Sigmoid colon (tissue), 3 donors: ENCODE data around the gene TMEM255A.

ENCODE experiments used
- POLR2A ChIP-seq, 2 donors: fragments of 450-650 bp; IDR thresholded peaks; one replicate each; pipeline ENCODE4 v1.6.1; 2016; ENCODE audit warnings: antibody characterized with exemption in 2 of 2, mild to moderate bottlenecking in 2 of 2, moderate library complexity in 2 of 2
- TF ChIP-seq, protein P1 (sequence below), 4 experiments: fragments of 450-650 bp in 3 of 4; fragments of 200-600 bp in 1 of 4; IDR thresholded peaks; one replicate each; pipeline ENCODE4 v1.5.1; 2016 to 2019; ENCODE audit warnings: antibody characterized with exemption in 4 of 4, mild to moderate bottlenecking in 3 of 4, moderate library complexity in 2 of 4

DNA sequence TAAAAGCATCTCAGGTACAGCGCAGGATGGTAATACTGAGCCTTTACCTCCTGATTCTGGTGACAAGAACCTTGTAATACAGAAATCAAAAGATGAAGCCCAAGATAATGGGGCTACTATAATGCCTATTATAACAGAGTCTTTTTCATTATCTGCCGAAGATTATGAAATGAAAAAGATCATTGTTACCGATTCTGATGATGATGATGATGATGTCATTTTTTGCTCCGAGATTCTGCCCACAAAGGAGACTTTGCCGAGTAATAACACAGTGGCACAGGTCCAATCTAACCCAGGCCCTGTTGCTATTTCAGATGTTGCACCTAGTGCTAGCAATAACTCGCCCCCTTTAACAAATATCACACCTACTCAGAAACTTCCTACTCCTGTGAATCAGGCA, 57.5 kb downstream of the TMEM255A start:
- TF ChIP-seq POLR2A (IDR thresholded peaks at IDR 0.05) = no peak
- TF ChIP-seq, protein P1, sequence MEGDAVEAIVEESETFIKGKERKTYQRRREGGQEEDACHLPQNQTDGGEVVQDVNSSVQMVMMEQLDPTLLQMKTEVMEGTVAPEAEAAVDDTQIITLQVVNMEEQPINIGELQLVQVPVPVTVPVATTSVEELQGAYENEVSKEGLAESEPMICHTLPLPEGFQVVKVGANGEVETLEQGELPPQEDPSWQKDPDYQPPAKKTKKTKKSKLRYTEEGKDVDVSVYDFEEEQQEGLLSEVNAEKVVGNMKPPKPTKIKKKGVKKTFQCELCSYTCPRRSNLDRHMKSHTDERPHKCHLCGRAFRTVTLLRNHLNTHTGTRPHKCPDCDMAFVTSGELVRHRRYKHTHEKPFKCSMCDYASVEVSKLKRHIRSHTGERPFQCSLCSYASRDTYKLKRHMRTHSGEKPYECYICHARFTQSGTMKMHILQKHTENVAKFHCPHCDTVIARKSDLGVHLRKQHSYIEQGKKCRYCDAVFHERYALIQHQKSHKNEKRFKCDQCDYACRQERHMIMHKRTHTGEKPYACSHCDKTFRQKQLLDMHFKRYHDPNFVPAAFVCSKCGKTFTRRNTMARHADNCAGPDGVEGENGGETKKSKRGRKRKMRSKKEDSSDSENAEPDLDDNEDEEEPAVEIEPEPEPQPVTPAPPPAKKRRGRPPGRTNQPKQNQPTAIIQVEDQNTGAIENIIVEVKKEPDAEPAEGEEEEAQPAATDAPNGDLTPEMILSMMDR (IDR thresholded peaks at IDR 0.05) = no peak
